ENCODE results near the gene MATN1. TPM values are rescaled to one million over a fixed set of nuclear protein-coding genes. Genes with fewer than 3 reads are reported as not detected.

Gene MATN1
- total RNA-seq, 1 experiment from 2014 or later: not detected

DNA sequence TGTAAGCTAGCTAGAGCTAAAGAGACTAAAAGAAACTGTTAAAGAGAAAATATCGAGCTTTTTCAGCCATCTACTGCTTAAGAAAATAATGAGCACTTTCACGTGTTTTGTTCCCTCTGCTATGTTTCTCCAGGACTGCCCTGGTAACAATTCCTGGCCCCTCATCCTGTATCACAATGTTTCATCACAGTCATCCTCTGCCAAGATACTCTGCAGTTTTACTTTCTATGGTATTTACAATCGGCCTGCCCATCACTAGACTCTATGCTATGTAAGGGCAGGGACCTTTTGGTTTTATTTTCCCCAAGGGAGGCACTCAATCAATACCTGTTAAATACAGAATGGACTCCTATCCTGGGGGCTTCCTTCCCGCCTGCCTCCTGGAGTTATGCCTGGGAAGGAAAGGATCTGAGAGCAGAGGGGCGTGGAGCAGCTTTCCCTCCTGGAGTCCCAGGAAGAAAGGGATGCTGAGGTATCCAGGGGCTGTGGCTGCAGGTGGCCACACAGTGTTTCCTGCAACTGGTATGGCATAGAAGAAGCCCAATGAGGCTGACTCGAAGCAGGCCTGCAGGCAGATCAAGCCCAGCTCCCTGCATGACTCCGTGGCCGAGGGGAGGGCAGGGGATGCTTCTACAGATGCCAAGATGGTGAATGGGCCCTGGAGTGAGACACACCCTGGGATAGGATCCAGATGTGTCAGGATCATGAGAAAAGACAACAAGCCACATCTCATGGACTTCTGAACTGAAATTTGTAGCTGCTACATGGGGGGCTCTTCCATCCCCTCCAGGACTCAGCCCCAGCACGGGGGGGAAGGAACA lies 52.9 kb downstream of the MATN1 start:
- Histone ChIP-seq H3K9me3 (peaks cover 5% of the 10 kb centered on the region), H3K27me3 (replicated peaks; ENCODE audit: control insufficient read depth, insufficient read depth, low read length) (no peaks in the 10 kb centered on the region), H3K36me3 (ENCODE audit: control insufficient read depth, insufficient read depth, low read length) (no peaks in the 10 kb centered on the region), H3K4me1 (no peaks in the 10 kb centered on the region), H3K4me3 (ENCODE audit: low read depth, low read length) (no peak overlapping the region)
- TF ChIP-seq, protein P1, sequence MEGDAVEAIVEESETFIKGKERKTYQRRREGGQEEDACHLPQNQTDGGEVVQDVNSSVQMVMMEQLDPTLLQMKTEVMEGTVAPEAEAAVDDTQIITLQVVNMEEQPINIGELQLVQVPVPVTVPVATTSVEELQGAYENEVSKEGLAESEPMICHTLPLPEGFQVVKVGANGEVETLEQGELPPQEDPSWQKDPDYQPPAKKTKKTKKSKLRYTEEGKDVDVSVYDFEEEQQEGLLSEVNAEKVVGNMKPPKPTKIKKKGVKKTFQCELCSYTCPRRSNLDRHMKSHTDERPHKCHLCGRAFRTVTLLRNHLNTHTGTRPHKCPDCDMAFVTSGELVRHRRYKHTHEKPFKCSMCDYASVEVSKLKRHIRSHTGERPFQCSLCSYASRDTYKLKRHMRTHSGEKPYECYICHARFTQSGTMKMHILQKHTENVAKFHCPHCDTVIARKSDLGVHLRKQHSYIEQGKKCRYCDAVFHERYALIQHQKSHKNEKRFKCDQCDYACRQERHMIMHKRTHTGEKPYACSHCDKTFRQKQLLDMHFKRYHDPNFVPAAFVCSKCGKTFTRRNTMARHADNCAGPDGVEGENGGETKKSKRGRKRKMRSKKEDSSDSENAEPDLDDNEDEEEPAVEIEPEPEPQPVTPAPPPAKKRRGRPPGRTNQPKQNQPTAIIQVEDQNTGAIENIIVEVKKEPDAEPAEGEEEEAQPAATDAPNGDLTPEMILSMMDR (IDR thresholded peaks at IDR 0.05; ENCODE audit: insufficient read depth in 1 of 2, low read depth in 1 of 2, low read length in 1 of 2, severe bottlenecking in 1 of 2, unreplicated experiment in 1 of 2): no peak
- ChIA-PET POLR2A (no interaction called here), CTCF (no interaction called here)
- H3K27me3 Mint-ChIP-seq (ENCODE audit: insufficient read depth, unreplicated experiment): peaks cover 18% of the 10 kb centered on the region
- peaks cover 23% of the 10 kb centered on the region for H3K9me3 Mint-ChIP-seq (ENCODE audit: unreplicated experiment)
- intact Hi-C loops (cut with micrococcal nuclease; ENCODE audit: unreplicated experiment): no loop called here
- no peaks in the 10 kb centered on the region for H3K36me3 Mint-ChIP-seq (ENCODE audit: insufficient read depth, unreplicated experiment)
- DNase-seq: no peak
- no peak overlapping the region for H3K27ac Mint-ChIP-seq (ENCODE audit: unreplicated experiment)
- no peaks in the 10 kb centered on the region for H3K4me1 Mint-ChIP-seq (ENCODE audit: low read depth, unreplicated experiment)
- no peak overlapping the region for H3K4me3 Mint-ChIP-seq (ENCODE audit: unreplicated experiment)
- BruUV-seq (replicated peaks): no TSS peak

DNA sequence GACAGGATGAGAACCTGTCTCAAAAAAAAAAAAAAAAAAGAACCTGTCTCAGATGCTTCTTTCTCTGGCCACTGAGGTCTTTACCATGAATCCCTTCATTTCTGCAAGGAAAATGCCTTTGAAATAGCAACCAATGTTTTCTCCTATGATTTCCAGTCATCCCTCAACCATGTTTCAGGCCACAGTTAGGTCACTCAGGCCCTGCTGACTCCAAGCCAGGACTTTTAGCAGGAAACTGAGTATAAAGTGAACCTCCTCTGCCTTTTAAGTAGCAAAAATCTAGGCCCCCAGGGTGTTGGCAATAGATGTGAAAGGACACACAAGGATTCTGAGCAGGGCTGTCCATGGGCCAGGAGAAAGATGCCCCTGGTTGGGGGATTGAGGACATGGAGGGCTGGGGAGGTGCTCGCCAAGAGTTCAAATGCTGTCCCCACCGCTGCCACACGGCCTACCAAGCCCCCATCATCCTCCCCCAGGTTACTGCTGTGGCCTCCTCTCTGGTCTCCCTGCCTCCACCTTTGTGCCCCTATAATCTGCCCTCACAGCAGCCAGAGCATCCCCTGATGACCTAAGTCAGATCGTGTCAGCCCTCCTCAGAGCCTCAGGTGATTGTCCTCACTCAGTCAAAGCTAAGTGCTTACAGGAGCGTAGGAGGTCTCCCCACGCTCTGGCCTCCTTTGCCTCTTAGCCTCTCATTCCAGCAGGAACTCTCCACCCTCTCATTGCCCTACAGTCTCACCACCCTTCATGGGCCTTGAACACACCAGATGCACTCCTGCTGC lies 54.6 kb downstream of the MATN1 start:
- no TSS peak for BruUV-seq (replicated peaks)
- POLR2A ChIA-PET: no interaction called here

DNA sequence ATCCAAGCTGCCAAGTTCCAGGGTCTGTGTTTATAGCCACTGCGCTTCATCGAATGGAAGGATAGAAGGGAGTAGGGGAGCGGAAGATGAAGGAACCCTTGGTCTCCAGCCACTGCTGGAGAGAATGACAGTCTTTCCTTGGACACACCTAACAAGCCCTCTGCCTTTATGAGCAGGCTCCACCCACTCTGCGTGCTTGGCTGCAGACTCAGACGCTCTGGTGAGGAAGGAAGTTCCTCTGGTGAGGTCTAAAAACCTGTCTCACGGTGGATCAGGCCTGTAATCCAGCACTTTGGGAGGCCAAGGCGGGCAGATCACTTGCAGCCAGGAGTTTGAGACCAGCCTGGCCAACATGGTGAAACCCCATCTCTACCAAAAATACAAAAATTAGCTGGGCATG lies 55.4 kb downstream of the MATN1 start:
- Mint-ChIP-seq H3K4me1 (ENCODE audit: low read depth, unreplicated experiment) (no peaks in the 10 kb centered on the region), H3K27me3 (ENCODE audit: insufficient read depth, unreplicated experiment) (peaks cover 11% of the 10 kb centered on the region), H3K36me3 (ENCODE audit: insufficient read depth, unreplicated experiment) (no peaks in the 10 kb centered on the region), H3K27ac (ENCODE audit: unreplicated experiment) (no peak overlapping the region), H3K4me3 (ENCODE audit: unreplicated experiment) (no peak overlapping the region), H3K9me3 (ENCODE audit: unreplicated experiment) (no peaks in the 10 kb centered on the region)
- H3K36me3 ChIP-seq (ENCODE audit: control insufficient read depth, insufficient read depth, low read length): no peaks in the 10 kb centered on the region
- H3K27me3 ChIP-seq (replicated peaks; ENCODE audit: control insufficient read depth, insufficient read depth, low read length): no peaks in the 10 kb centered on the region
- POLR2A ChIA-PET: no interaction called here
- intact Hi-C loops (cut with micrococcal nuclease; ENCODE audit: unreplicated experiment): no loop called here
- no peaks in the 10 kb centered on the region for H3K9me3 ChIP-seq
- no peaks in the 10 kb centered on the region for H3K4me1 ChIP-seq
- TF ChIP-seq, protein P1 (IDR thresholded peaks at IDR 0.05; ENCODE audit: insufficient read depth in 1 of 2, low read depth in 1 of 2, low read length in 1 of 2, severe bottlenecking in 1 of 2, unreplicated experiment in 1 of 2): no peak
- no peak for DNase-seq
- no peak overlapping the region for H3K4me3 ChIP-seq (ENCODE audit: low read depth, low read length)
- CTCF ChIA-PET: no interaction called here
- no TSS peak for BruUV-seq (replicated peaks)

More for the DNA sequence above, 54.6 kb downstream of the MATN1 start:
- no peaks in the 10 kb centered on the region for H3K4me1 Mint-ChIP-seq (ENCODE audit: low read depth, unreplicated experiment)
- Histone ChIP-seq H3K36me3 (ENCODE audit: control insufficient read depth, insufficient read depth, low read length) (no peaks in the 10 kb centered on the region), H3K4me3 (ENCODE audit: low read depth, low read length) (no peak overlapping the region), H3K9me3 (peaks cover 3% of the 10 kb centered on the region), H3K4me1 (no peaks in the 10 kb centered on the region), H3K27me3 (replicated peaks; ENCODE audit: control insufficient read depth, insufficient read depth, low read length) (no peaks in the 10 kb centered on the region)
- H3K36me3 Mint-ChIP-seq (ENCODE audit: insufficient read depth, unreplicated experiment): no peaks in the 10 kb centered on the region
- peaks cover 6% of the 10 kb centered on the region for H3K9me3 Mint-ChIP-seq (ENCODE audit: unreplicated experiment)
- H3K27ac Mint-ChIP-seq (ENCODE audit: unreplicated experiment): no peak overlapping the region
- no peak for DNase-seq
- CTCF ChIA-PET: no interaction called here
- TF ChIP-seq, protein P1 (IDR thresholded peaks at IDR 0.05; ENCODE audit: insufficient read depth in 1 of 2, low read depth in 1 of 2, low read length in 1 of 2, severe bottlenecking in 1 of 2, unreplicated experiment in 1 of 2): no peak
- no peak overlapping the region for H3K4me3 Mint-ChIP-seq (ENCODE audit: unreplicated experiment)
- intact Hi-C loops (cut with micrococcal nuclease; ENCODE audit: unreplicated experiment): no loop called here
- peaks cover 13% of the 10 kb centered on the region for H3K27me3 Mint-ChIP-seq (ENCODE audit: insufficient read depth, unreplicated experiment)
